GM15510 (cell line): Measurements from ENCODE around the gene PCDHA1.

Experiments used
- POLR2A ChIP-seq: IDR thresholded peaks from 3 replicates; pipeline ENCODE4 v1.6.1; 2011; ENCODE audit warnings: borderline replicate concordance; ENCODE audit not compliant: insufficient read length; ENCODE audit errors: extremely low read depth

PCDHA1 gene

DNA sequence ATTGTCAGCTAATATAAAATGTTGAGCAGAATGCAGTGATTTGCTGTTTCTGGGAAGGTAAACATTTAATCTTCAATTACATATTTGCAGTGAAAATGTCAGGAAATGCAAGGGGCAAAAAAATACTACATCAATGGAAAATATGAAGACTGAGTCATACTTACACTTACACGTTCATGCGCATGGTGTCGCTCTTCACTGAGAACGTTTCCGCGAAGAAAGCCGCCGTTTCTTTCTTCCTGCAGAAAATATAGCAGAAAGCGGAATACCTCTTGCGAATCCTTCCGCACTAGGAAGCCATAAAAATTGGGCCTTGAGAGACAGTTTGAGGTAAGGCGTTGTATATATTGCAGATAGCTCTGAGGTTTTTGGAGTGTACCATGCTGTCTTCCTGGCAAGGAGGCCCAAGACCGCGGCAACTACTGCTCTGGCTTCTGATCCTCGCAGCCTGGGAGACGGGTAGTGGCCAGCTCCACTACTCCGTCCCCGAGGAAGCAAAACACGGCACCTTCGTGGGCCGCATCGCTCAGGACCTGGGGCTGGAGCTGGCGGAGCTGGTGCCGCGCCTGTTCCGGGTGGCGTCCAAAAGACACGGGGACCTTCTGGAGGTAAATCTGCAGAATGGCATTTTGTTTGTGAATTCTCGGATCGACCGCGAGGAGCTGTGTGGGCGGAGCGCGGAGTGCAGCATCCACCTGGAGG lies 96.1 kb downstream of the PCDHA1 start, which contains the start of gene PCDHA13:
Gene PCDHA13, plus strand, starts transcription at position 236 of the 702 bp plus-strand sequence. Its CDS starts 145 bp downstream, at position 381.
- TF ChIP-seq POLR2A: no peak

DNA sequence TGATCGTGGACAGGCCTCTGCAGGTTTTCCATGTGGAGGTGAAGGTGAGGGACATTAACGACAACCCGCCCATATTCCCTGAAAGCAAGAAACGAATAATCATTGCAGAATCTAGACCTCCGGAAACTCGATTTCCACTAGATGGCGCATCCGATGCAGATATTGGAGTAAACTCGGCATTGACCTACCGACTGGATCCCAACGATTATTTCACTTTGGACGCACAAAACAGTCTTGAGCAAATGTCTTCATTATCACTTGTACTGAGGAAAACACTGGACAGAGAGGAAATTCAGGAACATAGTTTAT lies 96.6 kb downstream of the PCDHA1 start:
- TF ChIP-seq POLR2A: no peak

DNA sequence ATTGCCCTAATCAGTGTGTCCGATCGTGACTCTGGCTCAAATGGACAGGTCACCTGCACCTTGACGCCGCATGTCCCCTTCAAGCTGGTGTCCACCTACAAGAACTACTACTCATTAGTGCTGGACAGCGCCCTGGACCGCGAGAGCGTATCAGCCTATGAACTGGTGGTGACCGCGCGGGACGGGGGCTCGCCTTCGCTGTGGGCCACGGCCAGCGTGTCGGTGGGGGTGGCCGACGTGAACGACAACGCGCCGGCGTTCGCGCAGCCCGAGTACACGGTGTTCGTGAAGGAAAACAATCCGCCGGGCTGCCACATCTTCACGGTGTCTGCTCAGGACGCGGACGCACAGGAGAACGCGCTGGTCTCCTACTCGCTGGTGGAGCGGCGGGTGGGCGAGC lies 97.4 kb downstream of the PCDHA1 start:
- TF ChIP-seq POLR2A: no peak

DNA sequence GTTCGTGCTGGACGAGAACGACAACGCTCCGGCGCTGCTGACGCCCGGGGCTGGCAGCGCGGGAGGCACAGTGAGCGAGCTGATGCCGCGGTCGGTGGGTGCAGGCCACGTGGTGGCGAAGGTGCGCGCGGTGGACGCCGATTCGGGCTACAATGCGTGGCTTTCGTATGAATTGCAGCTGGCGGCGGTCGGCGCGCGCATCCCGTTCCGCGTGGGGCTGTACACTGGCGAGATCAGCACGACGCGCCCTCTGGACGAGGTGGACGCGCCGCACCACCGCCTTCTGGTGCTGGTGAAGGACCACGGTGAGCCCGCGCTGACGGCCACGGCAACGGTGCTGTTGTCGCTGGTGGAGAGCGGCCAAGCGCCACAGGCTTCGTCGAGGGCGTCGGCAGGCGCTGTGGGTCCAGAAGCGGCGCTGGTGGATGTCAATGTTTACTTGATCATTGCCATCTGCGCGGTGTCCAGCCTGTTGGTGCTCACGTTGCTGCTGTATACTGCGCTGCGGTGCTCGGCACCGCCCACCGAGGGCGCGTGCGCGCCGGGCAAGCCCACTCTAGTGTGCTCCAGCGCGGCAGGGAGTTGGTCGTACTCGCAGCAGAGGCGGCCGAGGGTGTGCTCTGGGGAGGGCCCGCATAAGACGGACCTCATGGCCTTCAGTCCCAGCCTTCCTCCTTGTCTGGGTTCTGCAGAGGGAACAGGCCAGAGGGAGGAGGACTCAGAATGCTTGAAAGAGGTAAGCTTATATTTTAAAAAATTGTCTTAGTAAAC lies 98.2 kb downstream of the PCDHA1 start:
- TF ChIP-seq POLR2A: no peak

DNA sequence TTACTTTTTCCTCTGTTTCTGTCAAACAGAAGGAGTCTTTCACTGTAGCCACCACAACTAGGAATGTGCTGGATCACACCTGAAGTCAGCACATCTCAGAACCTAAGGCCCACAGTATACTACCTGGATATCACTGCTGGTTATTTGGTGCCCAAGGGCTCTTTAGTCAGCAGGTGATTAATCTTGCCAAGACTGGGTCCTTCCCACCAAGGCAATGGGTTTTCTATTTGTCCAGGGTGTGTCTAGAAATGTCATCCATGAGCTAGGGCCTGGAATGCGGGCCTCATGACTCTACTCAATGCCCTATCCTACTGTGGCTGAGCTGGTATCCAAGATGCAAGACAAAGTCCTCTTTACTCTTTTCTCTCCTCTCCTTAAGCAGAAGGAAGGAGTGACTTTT lies 130.4 kb downstream of the PCDHA1 start:
- no peak for TF ChIP-seq POLR2A

DNA sequence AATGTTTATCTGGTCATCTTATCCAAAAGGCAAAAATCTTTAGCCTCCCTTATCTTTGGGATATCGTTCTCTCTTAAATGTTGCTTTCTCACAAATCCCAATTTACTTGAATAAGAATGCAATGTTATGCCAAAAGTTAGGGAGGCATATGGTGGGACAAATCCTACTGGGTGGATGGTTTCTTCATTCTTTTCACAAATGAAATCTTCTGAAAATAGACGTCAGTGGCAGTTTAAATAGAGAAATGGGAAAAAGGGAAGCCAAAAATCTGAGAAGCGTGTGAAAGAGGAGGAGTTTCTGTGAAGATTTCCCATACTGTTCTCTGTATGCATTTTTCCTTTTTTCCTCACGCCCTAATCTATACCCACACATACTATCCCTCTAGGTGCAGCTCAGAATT lies 137.7 kb downstream of the PCDHA1 start:
- no peak for TF ChIP-seq POLR2A

DNA sequence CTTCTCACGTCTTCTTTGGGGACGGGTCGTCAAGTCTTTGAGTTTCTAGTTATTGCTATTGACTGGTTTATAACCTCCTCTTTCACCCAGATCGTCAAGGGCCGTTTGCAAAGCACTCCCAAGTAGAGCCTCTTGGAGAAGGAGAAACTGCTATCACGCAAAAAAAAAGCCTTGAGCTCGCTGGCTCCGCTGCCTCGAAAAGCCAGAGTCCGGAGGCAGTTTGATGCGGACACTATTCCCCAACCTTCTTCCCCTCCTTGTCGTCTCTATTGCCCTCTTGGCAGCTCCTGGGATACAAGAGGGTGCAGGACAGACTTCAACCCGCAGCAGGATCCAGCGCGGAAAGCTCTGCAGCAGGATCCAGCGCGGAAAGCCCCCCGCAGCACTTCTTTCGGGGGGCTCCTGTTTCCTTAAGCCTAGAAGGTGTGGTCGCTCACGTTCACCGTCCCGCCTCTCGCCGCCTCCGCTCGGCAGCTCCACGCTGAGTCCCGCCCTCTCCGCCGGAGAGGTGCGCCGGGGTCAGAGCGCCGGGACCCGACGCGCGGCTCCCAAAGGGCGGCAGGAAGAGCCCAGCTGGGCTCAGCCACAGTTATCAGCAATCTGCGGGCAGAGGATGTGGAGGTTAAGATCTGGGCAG lies 140.0 kb downstream of the PCDHA1 start, which contains the start of gene PCDHAC1:
Gene PCDHAC1, plus strand, starts transcription at position 494 of the 637 bp plus-strand sequence. CDS start 594 bp downstream, outside the sequence.
- TF ChIP-seq POLR2A: no peak

DNA sequence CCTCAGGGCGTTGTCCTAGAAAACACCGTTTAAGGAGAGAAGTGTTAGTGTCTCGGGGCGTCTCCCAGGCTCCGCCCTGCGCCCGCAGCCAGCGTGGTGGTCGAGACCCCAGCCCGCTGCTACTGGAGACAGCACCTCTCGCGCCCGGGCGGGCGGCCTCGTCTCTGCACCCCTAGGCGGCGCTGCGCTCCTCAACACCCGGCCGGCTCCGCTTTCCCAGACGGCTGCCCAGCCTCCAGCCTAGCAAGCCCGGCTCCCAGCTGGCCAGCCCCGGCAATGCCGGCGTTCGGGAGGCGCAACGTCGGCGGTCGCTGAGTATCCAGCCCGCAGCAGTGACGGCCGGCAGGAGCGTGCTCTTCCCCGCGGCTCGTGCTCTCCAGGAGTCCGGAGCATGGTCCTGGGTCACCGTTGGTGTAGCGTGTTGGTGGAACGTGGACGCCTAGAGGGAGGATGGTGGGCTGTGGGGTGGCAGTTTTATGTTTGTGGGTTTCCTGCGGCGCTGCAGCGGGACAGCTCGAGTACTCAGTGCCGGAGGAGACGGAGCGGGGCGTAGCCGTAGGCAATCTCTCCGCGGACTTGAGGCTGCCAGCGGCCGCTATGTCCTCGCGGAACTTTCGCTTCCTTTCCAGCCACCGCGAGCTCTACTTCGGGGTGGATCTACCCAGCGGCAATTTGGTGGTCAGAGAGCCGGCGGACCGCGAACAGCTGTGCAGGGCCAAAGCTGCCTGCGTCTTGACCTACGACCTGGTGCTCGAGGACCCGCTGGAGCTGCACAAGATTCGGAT lies 140.7 kb downstream of the PCDHA1 start:
- no peak for TF ChIP-seq POLR2A

DNA sequence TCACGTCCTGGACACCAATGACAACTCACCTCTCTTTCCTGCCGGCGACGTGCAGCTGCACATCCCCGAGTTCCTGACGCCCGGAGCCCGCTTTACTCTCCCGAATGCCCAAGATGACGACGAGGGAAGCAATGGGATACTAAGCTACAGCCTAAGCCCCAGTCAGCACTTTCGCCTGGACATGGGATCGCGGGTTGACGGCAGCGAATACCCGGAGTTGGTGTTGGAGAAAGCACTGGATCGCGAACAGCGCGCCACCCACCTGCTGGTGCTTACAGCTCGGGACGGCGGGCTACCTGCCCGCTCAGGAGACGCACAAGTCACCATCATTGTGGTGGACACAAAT lies 141.3 kb downstream of the PCDHA1 start:
- no peak for TF ChIP-seq POLR2A

DNA sequence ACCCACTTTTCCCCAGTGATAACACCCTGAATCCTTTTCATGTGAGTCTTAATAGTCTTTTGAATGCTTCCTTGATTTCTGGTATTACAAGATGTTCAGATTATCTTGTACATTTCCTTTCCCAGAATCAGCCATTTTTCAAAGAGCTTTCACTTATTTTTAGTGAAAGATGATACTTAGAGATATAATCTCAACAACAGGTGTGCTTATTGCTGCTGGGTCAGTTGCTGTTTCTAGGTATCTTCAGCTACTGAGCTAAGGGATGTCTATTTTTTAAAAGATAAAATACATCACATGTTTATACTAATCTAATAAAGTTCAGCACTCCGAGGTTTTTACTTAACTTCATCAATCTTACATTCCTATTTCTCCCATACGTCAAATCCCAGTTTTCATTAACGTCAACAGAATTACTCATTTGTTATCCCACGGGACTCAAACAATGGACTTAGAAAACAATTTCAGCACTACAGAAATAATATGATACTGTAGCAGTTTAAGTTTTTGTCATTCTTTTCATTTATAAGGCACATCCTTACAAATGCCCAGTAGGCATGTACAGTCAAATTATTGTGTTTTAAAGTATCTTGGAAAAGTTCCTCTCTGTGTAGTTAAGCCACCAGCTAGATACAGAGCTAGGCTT lies 149.1 kb downstream of the PCDHA1 start:
- no peak for TF ChIP-seq POLR2A

DNA sequence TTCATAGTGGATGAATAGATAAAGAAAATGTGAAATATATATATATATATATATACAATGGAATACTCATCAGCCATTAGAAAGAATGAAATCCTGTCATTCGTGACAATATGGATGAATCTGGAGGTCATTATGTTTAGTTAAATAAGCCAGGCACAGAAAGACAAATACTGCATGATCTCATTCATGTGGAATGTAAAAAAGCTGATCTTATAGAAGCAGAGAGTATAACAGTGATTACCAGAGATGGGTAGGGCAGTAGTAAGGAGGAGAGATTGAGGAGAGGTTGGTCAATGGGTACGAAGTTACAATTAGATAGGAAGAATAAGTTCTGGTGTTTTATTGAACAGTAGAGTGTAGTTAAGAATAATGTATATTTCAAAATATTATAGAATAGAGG lies 160.6 kb downstream of the PCDHA1 start:
- no peak for TF ChIP-seq POLR2A

DNA sequence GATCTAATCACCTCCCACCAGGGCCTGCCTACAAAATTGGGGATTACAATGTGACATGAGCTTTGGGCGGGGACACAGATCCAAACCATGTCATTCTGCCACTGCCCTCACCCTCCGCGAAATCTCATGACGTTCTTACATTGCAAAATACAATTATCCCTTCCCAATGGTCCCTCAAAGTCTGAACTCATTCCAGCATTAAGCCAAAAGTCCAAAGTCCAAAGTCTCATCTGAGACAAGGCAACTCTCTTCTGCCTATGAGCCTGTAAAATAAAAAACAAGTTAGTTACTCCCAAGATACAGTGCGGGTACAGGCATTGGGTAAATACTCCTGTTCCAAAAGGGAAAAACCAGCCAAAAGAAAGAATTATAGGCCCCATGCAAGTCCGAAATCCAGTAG lies 165.7 kb downstream of the PCDHA1 start:
- TF ChIP-seq POLR2A: no peak

DNA sequence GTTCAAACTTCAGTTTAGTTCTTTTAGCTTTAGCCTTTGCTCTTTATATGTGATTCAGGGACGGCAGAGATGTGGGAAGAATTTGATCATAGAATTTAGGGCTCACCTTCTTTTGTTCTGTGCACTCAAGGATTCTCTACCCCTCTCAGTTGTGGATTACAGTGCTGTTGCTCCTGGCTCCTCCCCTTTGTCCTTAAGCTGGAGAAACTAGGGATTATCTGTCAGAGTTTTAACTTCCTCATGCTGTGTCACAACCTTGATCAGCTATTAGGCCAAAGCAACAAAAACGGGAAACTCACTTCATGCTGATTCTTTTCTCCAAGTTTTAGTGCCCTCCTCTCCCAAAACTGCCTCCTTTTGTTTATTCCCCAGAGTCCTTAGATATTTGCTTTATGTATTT lies 167.3 kb downstream of the PCDHA1 start:
- TF ChIP-seq POLR2A: no peak

DNA sequence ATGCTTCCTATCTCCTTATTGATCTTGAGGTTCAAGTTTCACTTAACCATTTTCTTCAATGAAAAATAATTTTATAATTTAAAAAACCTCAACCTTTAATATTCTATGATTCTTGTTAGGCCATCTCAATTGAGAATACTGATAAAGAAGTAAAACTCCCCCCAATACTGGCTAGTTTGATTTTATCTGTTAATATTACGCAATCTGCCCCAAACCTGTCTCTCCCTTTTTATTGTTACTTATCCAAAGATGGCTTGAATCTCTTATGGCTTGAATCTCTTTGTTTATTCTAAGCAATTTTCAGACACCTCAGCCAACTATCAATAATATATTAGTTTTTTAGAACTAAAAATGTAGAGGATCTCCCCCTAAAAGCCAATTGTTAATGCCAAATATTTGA lies 176.2 kb downstream of the PCDHA1 start:
- no peak for TF ChIP-seq POLR2A
